Anterior cingulate cortex (tissue), 58 donors: ENCODE data around the gene PRKN.
A peak's percentile ranks its signal among the peaks of the same experiment; 100 is the strongest.

Experiments used
- DNase-seq, 58 donors: peaks; one replicate each; lab custom pipeline; 2025; lab: John Stamatoyannopoulos, UW

Gene PRKN

GRCh38 chr6:161667957-161668356 lies 1059.6 kb downstream of the PRKN start:
- DNase-seq, result no peak

- no peak for DNase-seq
Observed at GRCh38 chr6:161663682-161664081, 1063.9 kb downstream of the PRKN start.

- DNase-seq, result no peak
Observed at GRCh38 chr6:161660666-161661571, 1066.6 kb downstream of the PRKN start.

GRCh38 chr6:161658211-161658610 lies 1069.4 kb downstream of the PRKN start:
- DNase-seq, result no peak

- no peak for DNase-seq
Observed at GRCh38 chr6:161654209-161654608, 1073.4 kb downstream of the PRKN start.

GRCh38 chr6:161651949-161652348 lies 1075.6 kb downstream of the PRKN start:
- no peak for DNase-seq

- no peak for DNase-seq
Observed at GRCh38 chr6:161649841-161650240, 1077.7 kb downstream of the PRKN start.

GRCh38 chr6:161649068-161649467 lies 1078.5 kb downstream of the PRKN start:
- no peak for DNase-seq

- no peak for DNase-seq
Observed at GRCh38 chr6:161647234-161647633, 1080.3 kb downstream of the PRKN start.

GRCh38 chr6:161644521-161644920 lies 1083.0 kb downstream of the PRKN start:
- DNase-seq, result no peak

- DNase-seq, result no peak
Observed at GRCh38 chr6:161641175-161641574, 1086.4 kb downstream of the PRKN start.

GRCh38 chr6:161639772-161640171 lies 1087.8 kb downstream of the PRKN start:
- peak in 17 of 58 donors; percentile 4 to 58 (median 20) for DNase-seq

- DNase-seq, result no peak
Observed at GRCh38 chr6:161637658-161638057, 1089.9 kb downstream of the PRKN start.

- DNase-seq, result no peak
Observed at GRCh38 chr6:161636882-161637430, 1090.6 kb downstream of the PRKN start.

GRCh38 chr6:161635975-161636374 lies 1091.6 kb downstream of the PRKN start:
- no peak for DNase-seq

- no peak for DNase-seq
Observed at GRCh38 chr6:161634916-161635315, 1092.7 kb downstream of the PRKN start.

- DNase-seq, result no peak
Observed at GRCh38 chr6:161631676-161632194, 1095.8 kb downstream of the PRKN start.

GRCh38 chr6:161630674-161631073 lies 1096.9 kb downstream of the PRKN start:
- DNase-seq, result no peak

GRCh38 chr6:161626132-161626676 lies 1101.4 kb downstream of the PRKN start:
- no peak for DNase-seq

- no peak for DNase-seq
Observed at GRCh38 chr6:161624111-161624510, 1103.5 kb downstream of the PRKN start.

GRCh38 chr6:161622779-161623178 lies 1104.8 kb downstream of the PRKN start:
- DNase-seq, result peak in 1 of 58 donors; percentile 11
